ENCODE data around the gene MINDY4B.

MINDY4B gene

GRCh38 chr3:150843241-150843640, 62.0 kb downstream of the MINDY4B start:
- H3K4me3 ChIP-seq (ENCODE audit: low read depth, low read length) = no peak overlapping the region
- H3K36me3 ChIP-seq = no peaks in the 10 kb centered on the region
- no peak overlapping the region for H3K27ac ChIP-seq
- peaks cover 59% of the 10 kb centered on the region for H3K27me3 ChIP-seq (ENCODE audit: insufficient read depth, low read depth, severe bottlenecking)
- no peak for TF ChIP-seq CTCF (IDR thresholded peaks at IDR 0.05; ENCODE audit: low read depth, low read length)
- no peak for DNase-seq
- no peaks in the 10 kb centered on the region for H3K9me3 ChIP-seq (ENCODE audit: severe bottlenecking)

- no peak overlapping the region for H3K4me3 ChIP-seq (ENCODE audit: low read depth, low read length)
- TF ChIP-seq CTCF (IDR thresholded peaks at IDR 0.05; ENCODE audit: low read depth, low read length) = 0 out of 2 replicates have a peak, but pooled peaks have one; percentile 9
- no peaks in the 10 kb centered on the region for H3K9me3 ChIP-seq (ENCODE audit: severe bottlenecking)
- H3K27me3 ChIP-seq (ENCODE audit: insufficient read depth, low read depth, severe bottlenecking) = peaks cover 68% of the 10 kb centered on the region
- H3K36me3 ChIP-seq = no peaks in the 10 kb centered on the region
- H3K27ac ChIP-seq = no peak overlapping the region
- DNase-seq = no peak
These were observed 64.3 kb downstream of the MINDY4B start for GRCh38 chr3:150840802-150841515.

DNA sequence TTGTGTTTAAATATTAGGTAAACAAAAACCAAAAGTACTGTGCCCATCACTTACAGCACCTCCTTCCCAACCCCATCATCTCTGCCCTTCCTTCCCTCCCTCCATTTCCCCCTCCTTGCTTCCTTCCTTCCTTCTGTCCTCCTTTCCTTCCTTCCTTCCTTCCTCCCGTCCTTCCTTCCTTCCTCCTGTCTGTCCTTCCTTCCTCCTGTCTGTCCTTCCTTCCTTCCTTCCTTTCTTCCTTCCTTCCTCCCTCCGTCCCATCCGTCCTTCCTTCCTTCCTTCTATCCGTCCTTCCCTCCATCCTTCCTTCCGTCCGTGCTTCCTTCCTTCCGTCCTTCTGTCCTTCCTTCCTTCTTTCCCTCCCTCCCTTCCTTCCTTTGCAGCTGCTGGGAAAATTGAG, 74.5 kb downstream of the MINDY4B start:
- H3K4me3 ChIP-seq (ENCODE audit: low read depth, low read length) = no peak overlapping the region
- no peak for DNase-seq
- TF ChIP-seq CTCF (IDR thresholded peaks at IDR 0.05; ENCODE audit: low read depth, low read length) = no peak
- no peaks in the 10 kb centered on the region for H3K36me3 ChIP-seq
- H3K9me3 ChIP-seq (ENCODE audit: severe bottlenecking) = no peaks in the 10 kb centered on the region
- peaks cover 64% of the 10 kb centered on the region for H3K27me3 ChIP-seq (ENCODE audit: insufficient read depth, low read depth, severe bottlenecking)
- no peak overlapping the region for H3K27ac ChIP-seq

GRCh38 chr3:150830094-150830681, 75.1 kb downstream of the MINDY4B start:
- Histone ChIP-seq H3K36me3 (no peaks in the 10 kb centered on the region), H3K27ac (no peak overlapping the region), H3K27me3 (ENCODE audit: insufficient read depth, low read depth, severe bottlenecking) (peaks cover 68% of the 10 kb centered on the region), H3K4me3 (ENCODE audit: low read depth, low read length) (no peak overlapping the region), H3K9me3 (ENCODE audit: severe bottlenecking) (no peaks in the 10 kb centered on the region)
- peak; percentile 18; the same call in 1 of the 2 replicates for TF ChIP-seq CTCF (IDR thresholded peaks at IDR 0.05; ENCODE audit: low read depth, low read length)
- DNase-seq = no peak

- H3K27me3 ChIP-seq (ENCODE audit: insufficient read depth, low read depth, severe bottlenecking) = peaks cover 69% of the 10 kb centered on the region
These were observed 75.8 kb downstream of the MINDY4B start for GRCh38 chr3:150829408-150829807.

More at GRCh38 chr3:150829408-150829807, 75.8 kb downstream of the MINDY4B start:
- Histone ChIP-seq H3K4me3 (ENCODE audit: low read depth, low read length) (no peak overlapping the region), H3K27ac (no peak overlapping the region), H3K36me3 (no peaks in the 10 kb centered on the region), H3K9me3 (ENCODE audit: severe bottlenecking) (no peaks in the 10 kb centered on the region)
- no peak for TF ChIP-seq CTCF (IDR thresholded peaks at IDR 0.05; ENCODE audit: low read depth, low read length)
- DNase-seq = no peak
